Stimulated activated CD4-positive, alpha-beta T cell treated with anti-CD3 and anti-CD28 coated beads, TNF-alpha, amount 100 ng/mL, for 1 hour (primary cell): ENCODE results near the gene CFAP210.
"Not testable (repeated sequence)": the region's sequence is repeated elsewhere in the genome, so short reads cannot be mapped to it uniquely, and the experiment has no call there.

Experiments
- DNase-seq, 3 donors: peaks; one replicate each; pipeline ENCODE4 v3.0.0-alpha.2; 2020; ENCODE audit warnings: low read depth in 3 of 3, low spot score in 1 of 3

The CFAP210 gene

GRCh38 chr2:169623235-169623634, 71.0 kb downstream of the CFAP210 start:
- DNase-seq = no peak

GRCh38 chr2:169620509-169620908, 73.7 kb downstream of the CFAP210 start:
- DNase-seq = no peak

GRCh38 chr2:169619946-169620345, 74.3 kb downstream of the CFAP210 start:
- DNase-seq = no peak

GRCh38 chr2:169615982-169616381, 78.2 kb downstream of the CFAP210 start:
- not testable (repeated sequence) for DNase-seq

- no peak for DNase-seq
Measured at GRCh38 chr2:169613876-169614275, 80.3 kb downstream of the CFAP210 start.

- DNase-seq = no peak
Measured at GRCh38 chr2:169609264-169609663, 84.9 kb downstream of the CFAP210 start.

- no peak for DNase-seq
Measured at GRCh38 chr2:169599568-169599967, 94.6 kb downstream of the CFAP210 start.

- no peak for DNase-seq
Measured at GRCh38 chr2:169598982-169599381, 95.2 kb downstream of the CFAP210 start.

- not testable (repeated sequence) for DNase-seq
Measured at GRCh38 chr2:169596546-169596945, 97.7 kb downstream of the CFAP210 start.
